Measurements from ENCODE around the gene RYR1.
A peak's percentile ranks its signal among the peaks of the same experiment; 100 is the strongest.
"Not testable (repeated sequence)": the region's sequence is repeated elsewhere in the genome, so short reads cannot be mapped to it uniquely, and the experiment has no call there.

RYR1 gene

GRCh38 chr19:38561658-38562057, 128.2 kb downstream of the RYR1 start:
- no peak for DNase-seq (ENCODE audit: low read depth, low spot score)

- DNase-seq (ENCODE audit: low read depth, low spot score): no peak
These were observed 128.6 kb downstream of the RYR1 start for GRCh38 chr19:38562096-38562495.

- DNase-seq (ENCODE audit: low read depth, low spot score): no peak
These were observed 130.0 kb downstream of the RYR1 start for GRCh38 chr19:38563475-38563874.

DNA sequence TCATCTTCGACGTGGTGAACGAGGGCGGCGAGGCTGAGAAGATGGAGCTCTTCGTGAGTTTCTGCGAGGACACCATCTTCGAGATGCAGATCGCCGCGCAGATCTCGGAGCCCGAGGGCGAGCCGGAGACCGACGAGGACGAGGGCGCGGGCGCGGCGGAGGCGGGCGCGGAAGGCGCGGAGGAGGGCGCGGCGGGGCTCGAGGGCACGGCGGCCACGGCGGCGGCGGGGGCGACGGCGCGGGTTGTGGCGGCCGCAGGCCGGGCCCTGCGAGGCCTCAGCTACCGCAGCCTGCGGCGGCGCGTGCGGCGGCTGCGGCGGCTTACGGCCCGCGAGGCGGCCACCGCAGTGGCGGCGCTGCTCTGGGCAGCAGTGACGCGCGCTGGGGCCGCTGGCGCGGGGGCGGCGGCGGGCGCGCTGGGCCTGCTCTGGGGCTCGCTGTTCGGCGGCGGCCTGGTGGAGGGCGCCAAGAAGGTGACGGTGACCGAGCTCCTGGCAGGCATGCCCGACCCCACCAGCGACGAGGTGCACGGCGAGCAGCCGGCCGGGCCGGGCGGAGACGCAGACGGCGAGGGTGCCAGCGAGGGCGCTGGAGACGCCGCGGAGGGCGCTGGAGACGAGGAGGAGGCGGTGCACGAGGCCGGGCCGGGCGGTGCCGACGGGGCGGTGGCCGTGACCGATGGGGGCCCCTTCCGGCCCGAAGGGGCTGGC, 131.6 kb downstream of the RYR1 start:
- DNase-seq (ENCODE audit: low read depth, low spot score): no peak

- no peak for DNase-seq (ENCODE audit: low read depth, low spot score)
These were observed 132.2 kb downstream of the RYR1 start for GRCh38 chr19:38565691-38566105.

- DNase-seq (ENCODE audit: low read depth, low spot score): no peak
These were observed 136.0 kb downstream of the RYR1 start for GRCh38 chr19:38569368-38569983.

- no peak for DNase-seq (ENCODE audit: low read depth, low spot score)
These were observed 138.2 kb downstream of the RYR1 start for GRCh38 chr19:38571682-38572081.

GRCh38 chr19:38577826-38578225, 144.3 kb downstream of the RYR1 start:
- DNase-seq (ENCODE audit: low read depth, low spot score): no peak

DNA sequence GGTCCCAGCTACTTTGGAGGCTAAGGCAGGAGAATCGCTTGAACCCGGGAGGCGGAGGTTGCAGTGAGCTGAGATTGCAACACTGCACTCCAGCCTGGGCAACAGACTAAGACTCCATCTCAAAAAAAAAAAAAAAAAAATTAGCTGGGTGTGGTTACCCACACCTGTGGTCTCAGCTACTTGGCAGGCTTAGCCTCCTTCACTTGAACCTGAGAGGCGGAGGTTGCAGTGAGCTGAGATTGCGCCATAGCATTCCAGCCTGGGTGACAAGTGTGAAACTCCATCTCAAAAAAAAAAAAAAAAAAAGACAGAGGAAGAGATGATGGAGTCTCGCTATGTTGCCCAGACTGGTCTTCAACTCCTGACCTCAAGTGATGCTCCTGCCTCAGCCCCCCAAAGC, 145.8 kb downstream of the RYR1 start:
- DNase-seq (ENCODE audit: low read depth, low spot score): not testable (repeated sequence)

GRCh38 chr19:38580080-38580479, 146.6 kb downstream of the RYR1 start:
- DNase-seq (ENCODE audit: low read depth, low spot score): no peak

GRCh38 chr19:38583219-38583984, 149.9 kb downstream of the RYR1 start:
- DNase-seq (ENCODE audit: low read depth, low spot score): no peak

GRCh38 chr19:38583985-38584305, 150.5 kb downstream of the RYR1 start:
- no peak for DNase-seq (ENCODE audit: low read depth, low spot score)

GRCh38 chr19:38587562-38587961, 154.1 kb downstream of the RYR1 start:
- DNase-seq (ENCODE audit: low read depth, low spot score): no peak

GRCh38 chr19:38588041-38588440, 154.6 kb downstream of the RYR1 start:
- no peak for DNase-seq (ENCODE audit: low read depth, low spot score)

- no peak for DNase-seq (ENCODE audit: low read depth, low spot score)
These were observed 159.4 kb downstream of the RYR1 start for GRCh38 chr19:38592940-38593339.

- DNase-seq (ENCODE audit: low read depth, low spot score): peak; percentile 76
These were observed 162.8 kb downstream of the RYR1 start for GRCh38 chr19:38596057-38596981.

DNA sequence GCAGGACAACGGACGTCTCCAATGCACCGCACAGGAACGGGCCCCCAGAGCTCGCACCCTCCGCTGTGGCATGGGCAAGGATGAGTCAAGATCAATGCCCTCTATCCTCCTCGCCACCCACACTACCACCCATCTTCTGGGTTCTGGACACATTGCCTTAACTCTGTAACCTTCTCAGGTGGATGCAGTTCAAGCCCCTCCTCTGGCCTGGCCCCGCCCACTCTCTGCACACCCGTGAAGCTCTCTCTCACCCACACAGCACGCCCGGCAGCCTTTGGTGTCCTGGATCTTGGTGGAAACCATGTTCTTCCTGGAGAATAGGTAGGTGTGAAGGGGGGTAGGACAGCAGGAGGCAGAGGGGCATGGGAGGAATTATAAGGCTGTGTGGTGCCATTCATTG, 163.6 kb downstream of the RYR1 start:
- DNase-seq (ENCODE audit: low read depth, low spot score): no peak

DNA sequence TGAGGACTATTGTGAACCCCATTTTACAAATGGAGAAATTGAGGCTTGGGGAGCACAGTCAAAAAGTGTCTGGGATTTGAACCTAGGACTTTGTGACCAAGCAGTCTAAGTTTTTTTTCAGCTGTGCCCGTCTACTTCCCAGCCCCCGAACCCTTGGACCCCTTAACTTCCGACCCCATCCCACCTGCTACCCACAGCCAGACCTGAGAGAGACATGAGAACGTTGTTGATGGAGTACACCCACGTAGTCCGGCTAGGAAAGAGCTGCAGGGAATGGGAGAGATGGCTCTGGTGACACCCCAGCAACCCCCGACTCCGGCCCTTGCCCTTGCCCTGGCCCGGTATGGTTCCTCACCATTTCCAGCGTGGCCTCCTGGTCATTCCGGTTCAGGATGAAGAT, 166.2 kb downstream of the RYR1 start:
- DNase-seq (ENCODE audit: low read depth, low spot score): no peak

- not testable (repeated sequence) for DNase-seq (ENCODE audit: low read depth, low spot score)
These were observed 169.4 kb downstream of the RYR1 start for GRCh38 chr19:38602856-38603255.

DNA sequence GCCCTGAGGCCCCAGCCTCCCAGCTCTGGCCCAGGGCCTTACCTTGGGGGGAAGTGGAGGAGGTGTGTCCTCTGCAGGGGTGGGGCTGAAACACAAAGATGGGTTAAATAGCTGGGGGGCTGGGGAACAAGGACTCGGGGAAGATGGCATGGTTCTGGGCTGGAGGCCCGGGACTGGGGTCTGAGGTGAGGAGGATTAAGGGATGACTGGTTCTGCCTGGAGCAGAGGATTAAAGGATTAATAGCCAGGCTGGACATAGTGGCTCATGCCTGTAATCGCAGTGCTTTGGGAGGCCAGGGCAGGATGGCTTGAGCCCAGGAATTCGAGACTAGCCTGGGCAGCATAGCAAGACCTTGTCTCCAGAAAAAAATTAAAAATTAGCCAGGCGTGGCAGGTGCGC, 172.6 kb downstream of the RYR1 start:
- no peak for DNase-seq (ENCODE audit: low read depth, low spot score)

GRCh38 chr19:38614289-38614688, 180.8 kb downstream of the RYR1 start:
- no peak for DNase-seq (ENCODE audit: low read depth, low spot score)
